ENCODE results near the gene HOXB4. TPM values are rescaled to one million over a fixed set of nuclear protein-coding genes. Genes with fewer than 3 reads are reported as not detected.

The HOXB4 gene
- total RNA-seq, 1 experiment from 2014 or later = 27.9 TPM

- H3K36me3 ChIP-seq (ENCODE audit: control insufficient read depth, insufficient read depth, low read length) = peaks cover 9% of the 10 kb centered on the region
- DNase-seq (ENCODE audit: low read depth, low spot score) (no peak), ATAC-seq (peak; percentile 2; the same call in 1 of the 2 replicates)
- BruUV-seq (replicated peaks) = TSS peak; percentile 64
- H3K27ac ChIP-seq (ENCODE audit: low read length) = peak overlapping the region; percentile 99
- intact Hi-C loops (cut with micrococcal nuclease; ENCODE audit: unreplicated experiment) = no loop called here
- peak overlapping the region; percentile 70 to 99 for H3K4me3 ChIP-seq (ENCODE audit: low read depth in 2 of 2, low read length in 2 of 2)
- no peaks in the 10 kb centered on the region for H3K27me3 ChIP-seq (ENCODE audit: control insufficient read depth, insufficient read depth, low read length)
- TF ChIP-seq TCF7L2 (IDR thresholded peaks at IDR 0.05; ENCODE audit: low read depth, low read length) (peak; percentile 83), POLR2AphosphoS5 (IDR thresholded peaks at IDR 0.05; ENCODE audit: low read depth, low read length) (no peak; the same call in 1 of the 2 replicates)
- in situ Hi-C loops (cut with HindIII; ENCODE audit: low pct_unique_long_range_greater_than_20kb, low sequenced_read_pairs) = no loop called here
- ChIA-PET CTCF (interaction anchor here (0.6 kb wide), 1 partner anchor 408 kb away, joined by 7 read pairs; no protein-coding TSS in a partner anchor), POLR2A (no interaction called here)
- H3K4me1 ChIP-seq (ENCODE audit: control insufficient read depth, insufficient read depth, low read length) = peaks cover 78% of the 10 kb centered on the region
- no peaks in the 10 kb centered on the region for H3K9me3 ChIP-seq (ENCODE audit: control insufficient read depth, insufficient read depth, low read depth, low read length)
Observed at GRCh38 chr17:48578616-48579470, 693 bp upstream of the HOXB4 start.

- no peak for DNase-seq (ENCODE audit: low read depth, low spot score)
- no TSS peak for BruUV-seq (replicated peaks)
- Histone ChIP-seq H3K4me3 (ENCODE audit: low read depth in 2 of 2, low read length in 2 of 2) (peak overlapping the region; percentile 70 to 99), H3K27me3 (ENCODE audit: control insufficient read depth, insufficient read depth, low read length) (no peaks in the 10 kb centered on the region), H3K9me3 (ENCODE audit: control insufficient read depth, insufficient read depth, low read depth, low read length) (no peaks in the 10 kb centered on the region), H3K27ac (ENCODE audit: low read length) (peak overlapping the region; percentile 93), H3K36me3 (ENCODE audit: control insufficient read depth, insufficient read depth, low read length) (peaks cover 12% of the 10 kb centered on the region), H3K4me1 (ENCODE audit: control insufficient read depth, insufficient read depth, low read length) (peaks cover 78% of the 10 kb centered on the region)
- intact Hi-C loops (cut with micrococcal nuclease; ENCODE audit: unreplicated experiment) (no loop called here), in situ Hi-C loops (cut with HindIII; ENCODE audit: low pct_unique_long_range_greater_than_20kb, low sequenced_read_pairs) (no loop called here)
- CTCF ChIA-PET = interaction anchor here (0.6 kb wide), 2 partner anchors 12 to 19 kb away, joined by 3 read pairs; no protein-coding TSS in a partner anchor
- peak; percentile 23; the same call in 1 of the 2 replicates for TF ChIP-seq SIN3A (IDR thresholded peaks at IDR 0.05; ENCODE audit: borderline replicate concordance, insufficient read depth, low read depth, low read length)
- TF ChIP-seq, protein P1, sequence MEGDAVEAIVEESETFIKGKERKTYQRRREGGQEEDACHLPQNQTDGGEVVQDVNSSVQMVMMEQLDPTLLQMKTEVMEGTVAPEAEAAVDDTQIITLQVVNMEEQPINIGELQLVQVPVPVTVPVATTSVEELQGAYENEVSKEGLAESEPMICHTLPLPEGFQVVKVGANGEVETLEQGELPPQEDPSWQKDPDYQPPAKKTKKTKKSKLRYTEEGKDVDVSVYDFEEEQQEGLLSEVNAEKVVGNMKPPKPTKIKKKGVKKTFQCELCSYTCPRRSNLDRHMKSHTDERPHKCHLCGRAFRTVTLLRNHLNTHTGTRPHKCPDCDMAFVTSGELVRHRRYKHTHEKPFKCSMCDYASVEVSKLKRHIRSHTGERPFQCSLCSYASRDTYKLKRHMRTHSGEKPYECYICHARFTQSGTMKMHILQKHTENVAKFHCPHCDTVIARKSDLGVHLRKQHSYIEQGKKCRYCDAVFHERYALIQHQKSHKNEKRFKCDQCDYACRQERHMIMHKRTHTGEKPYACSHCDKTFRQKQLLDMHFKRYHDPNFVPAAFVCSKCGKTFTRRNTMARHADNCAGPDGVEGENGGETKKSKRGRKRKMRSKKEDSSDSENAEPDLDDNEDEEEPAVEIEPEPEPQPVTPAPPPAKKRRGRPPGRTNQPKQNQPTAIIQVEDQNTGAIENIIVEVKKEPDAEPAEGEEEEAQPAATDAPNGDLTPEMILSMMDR (IDR thresholded peaks at IDR 0.05) = no peak
- TF ChIP-seq POLR2AphosphoS5 (IDR thresholded peaks at IDR 0.05; ENCODE audit: low read depth, low read length) = peak; percentile 72; the same call in 1 of the 2 replicates
- peak; percentile 98 for TF ChIP-seq TCF7L2 (IDR thresholded peaks at IDR 0.05; ENCODE audit: low read depth, low read length)
- 0 out of 4 replicates have a peak, but pooled peaks of 1 of the 2 experiments have one; percentile 16 for TF ChIP-seq REST (IDR thresholded peaks at IDR 0.05; ENCODE audit: insufficient read depth in 1 of 2, low read depth in 2 of 2, low read length in 1 of 2)
- peak; percentile 4 for ATAC-seq
- POLR2A ChIA-PET = interaction anchor here (0.6 kb wide), 4 partner anchors 8 to 763 kb away, joined by 3 to 7 read pairs (median 4); no protein-coding TSS in a partner anchor
Observed at GRCh38 chr17:48577330-48577945, 712 bp downstream of the HOXB4 start.

Measured in Panc1 (cell line).